ENCODE data around the gene DEPDC1. TPM values are rescaled to one million over a fixed set of nuclear protein-coding genes. Genes with fewer than 3 reads are reported as not detected.

The DEPDC1 gene
- 19.9 and 25.3 TPM in 2 replicates for total RNA-seq

- Mint-ChIP-seq H3K4me3 (ENCODE audit: low read depth) (peak within 1 kb of the TSS; percentile 88), H3K27me3 (ENCODE audit: low read depth) (peaks cover 22% of the 10 kb centered on the region), H3K9me3 (peaks cover 5% of the 10 kb centered on the region), H3K27ac (peak within 1 kb of the TSS; percentile 86), H3K4me1 (ENCODE audit: low read depth) (peaks cover 33% of the 10 kb centered on the region), H3K36me3 (ENCODE audit: low read depth) (peaks cover 10% of the 10 kb centered on the region)
- DNase-seq (ENCODE audit: low spot score): peak; percentile 84
- intact Hi-C loops (cut with micrococcal nuclease): loop anchor here (2.0 to 5.0 kb wide), 2 partner anchors 14 to 1445 kb away; partner anchors contain the start of gene SLC35D1
Observed at GRCh38 chr1:68496680-68497357, at the start of gene DEPDC1. Gene DEPDC1, minus strand, starts transcription at chr1:68497082. Its CDS starts 83 bp downstream, at chr1:68496999.

- no peaks in the 10 kb centered on the region for H3K27me3 Mint-ChIP-seq (ENCODE audit: low read depth)
- no peaks in the 10 kb centered on the region for H3K36me3 Mint-ChIP-seq (ENCODE audit: low read depth)
- H3K4me1 Mint-ChIP-seq (ENCODE audit: low read depth): no peaks in the 10 kb centered on the region
- H3K27ac Mint-ChIP-seq: no peak overlapping the region
- peaks cover 4% of the 10 kb centered on the region for H3K9me3 Mint-ChIP-seq
- intact Hi-C loops (cut with micrococcal nuclease): no loop called here
- no peak for DNase-seq (ENCODE audit: low spot score)
- no peak overlapping the region for H3K4me3 Mint-ChIP-seq (ENCODE audit: low read depth)
Observed at GRCh38 chr1:68544651-68545050, 47.8 kb upstream of the DEPDC1 start.

GRCh38 chr1:68542586-68542985, 45.7 kb upstream of the DEPDC1 start:
- Mint-ChIP-seq H3K4me3 (ENCODE audit: low read depth) (no peak overlapping the region), H3K9me3 (no peaks in the 10 kb centered on the region), H3K36me3 (ENCODE audit: low read depth) (no peaks in the 10 kb centered on the region), H3K4me1 (ENCODE audit: low read depth) (no peaks in the 10 kb centered on the region), H3K27ac (no peak overlapping the region), H3K27me3 (ENCODE audit: low read depth) (no peaks in the 10 kb centered on the region)
- no peak for DNase-seq (ENCODE audit: low spot score)
- intact Hi-C loops (cut with micrococcal nuclease): no loop called here

- intact Hi-C loops (cut with micrococcal nuclease): no loop called here
- Mint-ChIP-seq H3K27me3 (ENCODE audit: low read depth) (no peaks in the 10 kb centered on the region), H3K4me3 (ENCODE audit: low read depth) (no peak overlapping the region), H3K9me3 (no peaks in the 10 kb centered on the region), H3K4me1 (ENCODE audit: low read depth) (no peaks in the 10 kb centered on the region), H3K27ac (no peak overlapping the region), H3K36me3 (ENCODE audit: low read depth) (no peaks in the 10 kb centered on the region)
- no peak for DNase-seq (ENCODE audit: low spot score)
Observed at GRCh38 chr1:68538941-68539340, 42.1 kb upstream of the DEPDC1 start.

- intact Hi-C loops (cut with micrococcal nuclease): no loop called here
- no peak overlapping the region for H3K27ac Mint-ChIP-seq
- H3K27me3 Mint-ChIP-seq (ENCODE audit: low read depth): no peaks in the 10 kb centered on the region
- no peaks in the 10 kb centered on the region for H3K9me3 Mint-ChIP-seq
- H3K36me3 Mint-ChIP-seq (ENCODE audit: low read depth): no peaks in the 10 kb centered on the region
- no peaks in the 10 kb centered on the region for H3K4me1 Mint-ChIP-seq (ENCODE audit: low read depth)
- H3K4me3 Mint-ChIP-seq (ENCODE audit: low read depth): no peak overlapping the region
- DNase-seq (ENCODE audit: low spot score): no peak
Observed at GRCh38 chr1:68528243-68528642, 31.4 kb upstream of the DEPDC1 start.

- Mint-ChIP-seq H3K27ac (no peak overlapping the region), H3K4me1 (ENCODE audit: low read depth) (no peaks in the 10 kb centered on the region), H3K9me3 (no peaks in the 10 kb centered on the region), H3K4me3 (ENCODE audit: low read depth) (no peak overlapping the region), H3K27me3 (ENCODE audit: low read depth) (no peaks in the 10 kb centered on the region), H3K36me3 (ENCODE audit: low read depth) (no peaks in the 10 kb centered on the region)
- DNase-seq (ENCODE audit: low spot score): no peak
- intact Hi-C loops (cut with micrococcal nuclease): no loop called here
Observed at GRCh38 chr1:68525781-68526180, 28.9 kb upstream of the DEPDC1 start.

GRCh38 chr1:68521286-68521685, 24.4 kb upstream of the DEPDC1 start:
- Mint-ChIP-seq H3K27ac (no peak overlapping the region), H3K9me3 (no peaks in the 10 kb centered on the region), H3K4me1 (ENCODE audit: low read depth) (no peaks in the 10 kb centered on the region), H3K36me3 (ENCODE audit: low read depth) (no peaks in the 10 kb centered on the region), H3K27me3 (ENCODE audit: low read depth) (no peaks in the 10 kb centered on the region), H3K4me3 (ENCODE audit: low read depth) (no peak overlapping the region)
- intact Hi-C loops (cut with micrococcal nuclease): no loop called here
- DNase-seq (ENCODE audit: low spot score): no peak

- no peak for DNase-seq (ENCODE audit: low spot score)
- Mint-ChIP-seq H3K27ac (no peak overlapping the region), H3K4me1 (ENCODE audit: low read depth) (no peaks in the 10 kb centered on the region), H3K36me3 (ENCODE audit: low read depth) (no peaks in the 10 kb centered on the region), H3K4me3 (ENCODE audit: low read depth) (no peak overlapping the region), H3K9me3 (peaks cover 3% of the 10 kb centered on the region), H3K27me3 (ENCODE audit: low read depth) (no peaks in the 10 kb centered on the region)
- intact Hi-C loops (cut with micrococcal nuclease): no loop called here
Observed at GRCh38 chr1:68516066-68516465, 19.2 kb upstream of the DEPDC1 start.

- Mint-ChIP-seq H3K4me3 (ENCODE audit: low read depth) (no peak overlapping the region), H3K4me1 (ENCODE audit: low read depth) (no peaks in the 10 kb centered on the region), H3K27me3 (ENCODE audit: low read depth) (no peaks in the 10 kb centered on the region), H3K9me3 (peaks cover 3% of the 10 kb centered on the region), H3K27ac (no peak overlapping the region), H3K36me3 (ENCODE audit: low read depth) (no peaks in the 10 kb centered on the region)
- DNase-seq (ENCODE audit: low spot score): no peak
- intact Hi-C loops (cut with micrococcal nuclease): no loop called here
Observed at GRCh38 chr1:68511254-68511653, 14.4 kb upstream of the DEPDC1 start.

- intact Hi-C loops (cut with micrococcal nuclease): no loop called here
- Mint-ChIP-seq H3K36me3 (ENCODE audit: low read depth) (no peaks in the 10 kb centered on the region), H3K4me1 (ENCODE audit: low read depth) (peaks cover 4% of the 10 kb centered on the region)
Observed at GRCh38 chr1:68506386-68506785, 9.5 kb upstream of the DEPDC1 start.

GRCh38 chr1:68503085-68503484, 6.2 kb upstream of the DEPDC1 start:
- Mint-ChIP-seq H3K27me3 (ENCODE audit: low read depth) (peaks cover 30% of the 10 kb centered on the region), H3K9me3 (peaks cover 17% of the 10 kb centered on the region), H3K36me3 (ENCODE audit: low read depth) (no peaks in the 10 kb centered on the region), H3K4me3 (ENCODE audit: low read depth) (no peak overlapping the region), H3K27ac (no peak overlapping the region), H3K4me1 (ENCODE audit: low read depth) (peaks cover 5% of the 10 kb centered on the region)
- DNase-seq (ENCODE audit: low spot score): no peak
- intact Hi-C loops (cut with micrococcal nuclease): no loop called here

More at GRCh38 chr1:68506386-68506785, 9.5 kb upstream of the DEPDC1 start:
- Mint-ChIP-seq H3K27ac (no peak overlapping the region), H3K27me3 (ENCODE audit: low read depth) (peaks cover 15% of the 10 kb centered on the region), H3K4me3 (ENCODE audit: low read depth) (no peak overlapping the region), H3K9me3 (peaks cover 16% of the 10 kb centered on the region)
- DNase-seq (ENCODE audit: low spot score): no peak

- Mint-ChIP-seq H3K9me3 (peaks cover 6% of the 10 kb centered on the region), H3K4me3 (ENCODE audit: low read depth) (peak overlapping the region; percentile 88), H3K36me3 (ENCODE audit: low read depth) (peaks cover 10% of the 10 kb centered on the region), H3K27me3 (ENCODE audit: low read depth) (peaks cover 23% of the 10 kb centered on the region), H3K27ac (peak overlapping the region; percentile 86), H3K4me1 (ENCODE audit: low read depth) (peaks cover 33% of the 10 kb centered on the region)
- no peak for DNase-seq (ENCODE audit: low spot score)
- intact Hi-C loops (cut with micrococcal nuclease): loop anchor here (2.0 to 5.0 kb wide), 2 partner anchors 15 to 1445 kb away; partner anchors contain the start of gene SLC35D1
Observed at GRCh38 chr1:68497358-68497698, 446 bp upstream of the DEPDC1 start.

- H3K9me3 Mint-ChIP-seq: no peaks in the 10 kb centered on the region
- peaks cover 30% of the 10 kb centered on the region for H3K4me1 Mint-ChIP-seq (ENCODE audit: low read depth)
- H3K36me3 Mint-ChIP-seq (ENCODE audit: low read depth): peaks cover 13% of the 10 kb centered on the region
- no peak for DNase-seq (ENCODE audit: low spot score)
- intact Hi-C loops (cut with micrococcal nuclease): loop anchor here (2.0 to 5.0 kb wide), 2 partner anchors 13 to 1444 kb away; partner anchors contain the start of gene SLC35D1
- H3K4me3 Mint-ChIP-seq (ENCODE audit: low read depth): peak overlapping the region; percentile 88
- H3K27ac Mint-ChIP-seq: peak overlapping the region; percentile 86
- peaks cover 16% of the 10 kb centered on the region for H3K27me3 Mint-ChIP-seq (ENCODE audit: low read depth)
Observed at GRCh38 chr1:68495968-68496679, 758 bp downstream of the DEPDC1 start.

Measured in activated T-helper 2 cell treated with anti-CD3 and anti-CD28 coated beads, Interferon-gamma antibody, Interleukin-2, Interleukin-4, amounts not matched to agents 10 μg/mL and 5 μg/mL and 100 μg/mL, durations not matched to agents 14 hours and 24 hours and 36 hours (primary cell).